Renal pelvis (tissue), 12 donors: Measurements from ENCODE around the gene GDF7. TPM values are rescaled to one million over a fixed set of nuclear protein-coding genes. Genes with fewer than 3 reads are reported as not detected.

Experiments used
- DNase-seq: peaks from one replicate; pipeline ENCODE4 v3.0.0-alpha.2; 2013
- long read RNA-seq, 16 experiments: transcript quantifications; one replicate each; lab custom pipeline, GENCODE V29; 2026
- polyA plus RNA-seq, 3 donors: library from polyadenylated mRNA; unstranded; fragments of 120-200 nt; gene quantifications; one replicate each; pipeline ENCODE4 v1.2.1, GENCODE V29; 2013; ENCODE audit not compliant: insufficient read length in 3 of 3

The GDF7 gene
- 1 to 10 TPM; 2.7 to 4.7 (median 4.1) TPM for polyA plus RNA-seq
- long read RNA-seq, donor 1, result 0 reads
- long read RNA-seq, donor 2, full-length matches to known transcripts, result 1 of 1 reads
- long read RNA-seq, donor 2, partial matches to known transcripts, result 0 of 1 reads
- long read RNA-seq, donor 2, other reads (novel, unspliced or antisense), result 0 of 1 reads
- long read RNA-seq, donor 3, result 0 reads
- long read RNA-seq, donor 4, result 0 reads
- long read RNA-seq, donor 5, full-length matches to known transcripts, result 1 of 1 reads
- long read RNA-seq, donor 5, partial matches to known transcripts, result 0 of 1 reads
- long read RNA-seq, donor 5, other reads (novel, unspliced or antisense), result 0 of 1 reads
- long read RNA-seq, donor 6, result 0 reads
- long read RNA-seq, donor 7, full-length matches to known transcripts, result 1 of 1 reads
- long read RNA-seq, donor 7, partial matches to known transcripts, result 0 of 1 reads
- long read RNA-seq, donor 7, other reads (novel, unspliced or antisense), result 0 of 1 reads
- long read RNA-seq, donor 8, result 0 reads
- long read RNA-seq, donor 9, result 0 reads
- long read RNA-seq, donor 10, full-length matches to known transcripts, result 1 of 1 reads
- long read RNA-seq, donor 10, partial matches to known transcripts, result 0 of 1 reads
- long read RNA-seq, donor 10, other reads (novel, unspliced or antisense), result 0 of 1 reads
- long read RNA-seq, donor 11, full-length matches to known transcripts, result 1 of 1 reads
- long read RNA-seq, donor 11, partial matches to known transcripts, result 0 of 1 reads
- long read RNA-seq, donor 11, other reads (novel, unspliced or antisense), result 0 of 1 reads
- long read RNA-seq, donor 12, result 0 reads
- long read RNA-seq, donor 13, full-length matches to known transcripts, result 1 of 1 reads
- long read RNA-seq, donor 13, partial matches to known transcripts, result 0 of 1 reads
- long read RNA-seq, donor 13, other reads (novel, unspliced or antisense), result 0 of 1 reads
- long read RNA-seq, donor 14, result 0 reads
- long read RNA-seq, donor 15, full-length matches to known transcripts, result 1 of 1 reads
- long read RNA-seq, donor 15, partial matches to known transcripts, result 0 of 1 reads
- long read RNA-seq, donor 15, other reads (novel, unspliced or antisense), result 0 of 1 reads
- long read RNA-seq, donor 16, full-length matches to known transcripts, result 2 of 2 reads
- long read RNA-seq, donor 16, partial matches to known transcripts, result 0 of 2 reads
- long read RNA-seq, donor 16, other reads (novel, unspliced or antisense), result 0 of 2 reads

DNA sequence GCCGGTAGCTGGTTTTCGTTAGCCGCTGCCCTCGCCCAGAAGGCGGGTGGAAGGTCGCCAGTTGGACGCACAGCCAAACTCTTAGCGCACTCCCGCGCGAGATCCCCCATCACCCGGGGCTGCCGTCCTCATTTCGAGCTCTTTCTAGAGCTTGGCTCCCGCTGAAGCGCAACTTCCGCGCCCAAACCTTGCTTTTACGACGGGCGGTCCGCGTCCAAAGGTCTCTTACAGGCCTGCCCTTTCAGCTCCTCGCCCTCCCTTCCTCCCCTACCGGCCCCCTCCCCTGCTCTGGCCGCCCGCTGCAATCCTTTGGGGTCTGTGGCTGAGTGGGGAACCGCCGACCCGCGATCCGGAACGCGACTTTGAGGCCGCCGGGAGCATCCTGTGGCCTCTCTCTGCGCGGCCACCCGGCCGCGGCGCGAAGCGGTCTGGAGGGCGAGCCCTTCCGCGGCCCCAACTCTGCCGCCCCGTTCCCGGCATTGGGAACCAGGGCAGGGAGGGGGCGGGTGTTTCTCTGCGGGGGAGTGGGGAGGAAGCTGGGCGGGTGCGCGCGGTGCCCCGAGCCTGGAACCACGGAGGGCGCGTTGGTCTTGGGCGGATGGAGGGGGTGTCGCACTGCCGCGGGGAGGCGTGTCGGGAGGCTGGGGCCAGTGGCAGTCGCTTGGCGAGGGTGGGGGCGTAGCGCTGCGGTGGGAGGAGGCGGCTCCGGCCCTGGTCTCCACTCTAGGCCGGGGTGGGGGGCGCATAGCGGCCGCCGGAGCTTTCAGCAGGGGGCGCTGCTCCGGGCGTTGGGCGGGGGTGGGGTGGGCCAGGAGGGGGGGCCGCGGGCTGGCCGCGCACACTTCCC, at the start of gene GDF7:
Gene GDF7, plus strand, starts transcription at position 841 of the 847 bp plus-strand sequence. CDS start 96 bp downstream, outside the sequence.
- DNase-seq, result no peak

- peak; percentile 86 for DNase-seq
Measured at GRCh38 chr2:20617892-20618467, 49.0 kb upstream of the GDF7 start.

DNA sequence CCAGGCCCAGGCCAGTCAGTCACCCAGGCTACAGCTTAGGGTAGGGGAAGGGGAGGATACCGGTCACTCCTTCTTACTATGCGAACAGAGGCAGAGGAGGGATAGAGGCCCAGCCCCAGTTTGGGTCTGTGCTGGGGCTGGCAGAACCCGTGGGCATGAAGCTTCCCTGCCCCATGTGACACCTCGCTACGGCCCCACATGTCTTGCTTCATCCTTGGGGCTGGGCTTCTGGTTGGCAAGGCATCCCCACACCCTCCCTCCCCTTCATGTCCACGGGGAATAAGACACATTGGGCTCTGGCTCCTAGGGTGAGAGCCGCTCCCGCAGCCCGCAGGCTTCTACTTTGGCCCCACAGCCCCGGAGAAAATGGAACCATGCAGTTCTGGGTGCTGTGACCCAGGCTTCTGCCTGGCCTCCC, 48.5 kb upstream of the GDF7 start:
- DNase-seq, result no peak

DNA sequence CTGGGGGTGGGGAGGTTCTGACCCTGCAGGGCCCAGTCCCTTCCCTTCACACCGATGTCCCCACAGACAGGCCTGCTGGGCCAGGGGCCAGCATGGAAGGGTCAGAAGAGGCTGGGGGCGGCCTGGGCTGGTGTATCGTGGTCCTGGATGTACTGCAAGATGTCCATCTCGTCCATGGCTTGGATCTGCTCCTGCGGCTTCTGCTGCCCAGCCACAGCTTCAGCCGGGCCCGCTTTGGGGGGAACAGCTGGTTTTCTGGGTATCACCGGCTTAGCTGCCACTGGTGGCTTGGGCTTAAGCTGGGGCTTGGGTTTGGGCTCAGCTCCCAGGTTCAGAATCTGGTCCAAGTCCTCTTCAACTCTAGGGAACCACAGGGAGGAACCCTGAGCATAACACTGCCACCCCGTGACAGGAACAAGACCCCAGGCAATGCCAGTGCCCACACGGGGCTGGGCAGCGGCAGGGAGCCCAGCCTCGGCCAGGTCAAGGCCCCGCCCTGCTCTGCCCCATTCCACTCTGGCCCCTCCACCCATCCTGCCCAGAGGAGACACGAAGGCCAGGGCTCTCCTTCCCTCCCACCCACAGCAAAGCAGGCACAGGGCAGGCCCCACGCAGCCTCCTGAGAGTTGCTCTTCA, 47.9 kb upstream of the GDF7 start:
- no peak for DNase-seq

GRCh38 chr2:20619624-20620024, 47.3 kb upstream of the GDF7 start:
- no peak for DNase-seq

- no peak for DNase-seq
Measured at GRCh38 chr2:20620271-20620681, 46.7 kb upstream of the GDF7 start.

GRCh38 chr2:20620696-20621365, 46.1 kb upstream of the GDF7 start:
- DNase-seq, result no peak

GRCh38 chr2:20621366-20622295, 45.3 kb upstream of the GDF7 start:
- no peak for DNase-seq

DNA sequence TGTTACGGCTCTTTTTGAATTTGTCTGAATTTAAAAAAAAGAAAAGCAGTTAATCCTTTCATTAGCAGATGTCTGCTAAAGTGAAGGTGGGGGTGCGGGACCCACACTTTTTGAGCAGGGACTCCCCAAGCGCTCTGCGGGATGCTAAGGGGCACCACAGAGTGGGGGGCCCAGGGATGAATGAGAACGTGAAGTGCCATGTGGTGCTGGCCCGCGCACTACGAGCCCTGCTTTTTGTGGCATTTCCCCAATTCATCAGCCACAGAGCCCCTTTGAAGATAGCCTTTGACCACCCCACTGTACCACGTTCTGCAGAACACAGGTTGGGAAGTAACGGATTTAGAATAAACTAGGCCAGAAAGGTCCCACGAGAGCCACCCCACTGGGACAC, 44.7 kb upstream of the GDF7 start:
- no peak for DNase-seq

DNA sequence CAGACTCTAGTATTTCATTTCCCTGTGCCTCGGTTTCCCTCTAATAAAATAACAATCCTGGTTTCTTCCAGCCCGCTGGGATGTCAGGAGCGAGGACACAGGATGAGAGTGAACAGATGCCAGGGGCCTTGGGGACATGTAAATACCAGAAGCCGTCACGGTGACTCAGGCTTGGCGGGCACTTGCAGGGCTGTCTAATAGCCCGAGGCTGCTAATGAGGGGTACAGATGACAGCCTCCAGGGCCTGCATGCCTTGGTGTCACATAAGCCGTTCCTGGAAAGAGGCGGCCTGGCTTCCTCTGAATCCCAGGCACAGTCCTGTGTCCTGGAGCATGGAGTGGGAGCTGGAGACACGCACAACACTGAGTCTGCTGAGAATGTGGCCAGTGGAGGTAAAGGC, 44.2 kb upstream of the GDF7 start:
- DNase-seq, result no peak

DNA sequence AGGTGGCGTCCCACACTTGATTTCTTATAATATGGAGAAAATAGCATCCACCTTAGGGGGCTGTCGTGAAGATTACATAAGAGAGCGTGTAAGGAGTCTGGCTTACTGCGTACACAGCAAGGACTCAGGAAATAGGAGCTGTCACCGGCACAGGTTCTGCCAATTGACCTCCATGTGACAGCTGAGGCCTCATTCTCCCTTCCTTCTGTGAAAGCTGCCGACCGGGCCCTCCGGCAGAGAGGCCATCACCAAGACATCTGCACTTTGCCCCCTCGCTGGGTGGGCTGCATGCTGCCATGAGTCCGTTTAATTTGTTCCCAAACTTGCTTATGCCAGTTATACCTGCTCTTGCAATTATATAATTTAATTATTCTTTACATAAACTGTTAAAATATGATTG, 43.7 kb upstream of the GDF7 start:
- DNase-seq, result no peak

DNA sequence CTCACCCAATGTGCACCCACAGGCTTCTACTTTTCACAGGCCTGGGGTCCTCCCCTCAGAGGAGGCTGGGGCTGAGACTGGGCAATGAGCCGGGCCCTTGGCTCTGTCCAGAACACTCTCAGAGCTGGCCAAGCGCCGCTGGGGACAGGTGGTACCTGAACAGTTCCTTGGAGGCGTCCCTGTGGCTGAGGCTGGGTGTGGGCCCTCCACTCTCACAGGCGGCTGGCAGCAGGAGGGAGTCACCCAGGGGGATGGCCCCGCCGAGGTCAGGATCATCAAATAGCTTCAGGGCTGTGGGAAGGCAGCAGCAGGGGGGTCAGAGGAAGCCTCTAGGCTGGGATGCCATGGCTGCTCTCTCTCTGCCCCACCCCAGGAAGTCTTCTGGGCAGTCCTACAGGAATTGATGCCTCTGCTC, 43.2 kb upstream of the GDF7 start:
- no peak for DNase-seq

DNA sequence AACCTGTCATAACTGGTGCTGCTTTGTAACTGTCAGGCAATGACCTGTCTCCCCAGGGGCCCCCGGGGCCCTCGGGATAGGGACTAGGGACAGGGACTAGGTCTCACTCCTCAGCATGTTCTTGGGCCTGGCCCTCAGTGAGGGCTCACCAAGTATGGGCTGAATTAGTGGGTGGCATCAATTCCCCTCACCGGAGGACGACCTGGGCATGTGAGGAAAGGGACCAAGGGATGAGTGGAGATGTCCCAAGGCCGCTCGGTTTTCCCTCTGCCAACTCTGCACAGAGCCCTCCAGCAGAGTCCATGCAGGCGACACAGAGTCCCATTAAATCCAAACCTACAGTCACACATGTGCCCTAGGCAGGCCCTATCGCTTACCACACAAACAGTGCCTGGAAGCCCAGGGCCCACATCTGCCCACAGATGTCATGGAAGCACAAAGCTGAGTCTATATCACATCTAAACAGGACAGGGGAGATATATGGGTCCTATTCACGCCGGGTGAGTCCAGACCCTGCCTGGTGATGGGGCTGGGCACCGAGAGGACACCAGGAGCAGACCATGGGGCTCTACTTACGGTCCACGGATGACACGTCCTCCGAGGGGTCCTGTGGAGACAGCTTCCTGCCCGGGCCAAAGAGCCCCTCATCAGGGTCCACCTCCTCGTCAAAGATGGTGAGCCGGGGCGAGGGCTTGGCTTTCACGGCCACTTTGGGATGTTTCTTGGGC, 42.6 kb upstream of the GDF7 start:
- DNase-seq, result no peak

DNA sequence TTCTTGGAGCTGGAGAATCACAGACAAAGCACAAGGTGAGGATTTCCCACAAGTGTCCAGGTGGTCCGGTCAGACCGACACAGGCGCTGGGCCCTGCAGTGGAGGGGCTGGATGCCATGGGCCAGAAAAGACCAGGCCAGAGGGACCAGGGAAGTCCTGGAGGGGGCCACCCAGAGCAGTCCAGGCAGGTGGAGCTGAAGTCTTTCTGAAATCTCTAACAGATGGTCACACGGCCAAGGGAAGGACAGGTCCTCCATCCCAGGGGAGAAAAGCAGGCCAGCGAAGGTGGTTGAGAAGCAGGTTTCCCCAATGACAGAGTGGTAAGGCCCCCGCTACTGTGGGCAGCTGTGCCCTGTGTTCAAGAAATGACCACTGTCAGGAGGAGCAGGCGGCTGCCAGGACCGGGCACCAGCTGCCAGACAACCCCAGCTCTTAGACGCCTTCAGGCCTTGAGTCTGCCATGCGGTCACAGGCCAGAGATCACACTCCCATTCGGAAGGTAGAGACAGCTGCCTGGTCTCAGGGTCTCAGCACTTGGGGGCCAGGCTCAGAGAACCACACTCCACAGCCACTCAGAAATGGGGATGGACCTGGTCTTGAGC, 42.0 kb upstream of the GDF7 start:
- DNase-seq, result no peak

GRCh38 chr2:20625491-20626391, 41.2 kb upstream of the GDF7 start:
- no peak for DNase-seq

- DNase-seq, result no peak
Measured at GRCh38 chr2:20626392-20626697, 40.6 kb upstream of the GDF7 start.
